ENCODE results near the gene ABCD4. TPM values are rescaled to one million over a fixed set of nuclear protein-coding genes. Genes with fewer than 3 reads are reported as not detected.

The ABCD4 gene
- total and polyA plus RNA-seq, 2 donors from 2014 or later: 61.3 to 66.1 TPM

- no peaks in the 10 kb centered on the region for H3K9me3 ChIP-seq (ENCODE audit: control insufficient read depth in 2 of 3, insufficient read depth in 1 of 3, low read length in 3 of 3)
- FAIRE-seq: no peak
- no peak overlapping the region for H3K9ac ChIP-seq (ENCODE audit: low read length in 3 of 3)
- intact Hi-C loops (cut with DNase I): no loop called here
- peak in 4 of 5 donors; percentile 75 to 88 (median 76) for DNase-seq
- H3K27ac ChIP-seq (ENCODE audit: low read depth in 2 of 2, low read length in 2 of 2): no peak overlapping the region
- no peaks in the 10 kb centered on the region for H3K36me3 ChIP-seq (ENCODE audit: control insufficient read depth in 2 of 3, insufficient read depth in 3 of 3, low read length in 3 of 3)
- no peak overlapping the region for H3K4me3 ChIP-seq (ENCODE audit: low read length in 3 of 3)
- no peaks in the 10 kb centered on the region for H3K27me3 ChIP-seq (ENCODE audit: control insufficient read depth, insufficient read depth, low read length)
- no peaks in the 10 kb centered on the region for H3K4me1 ChIP-seq (ENCODE audit: control insufficient read depth in 2 of 3, insufficient read depth in 2 of 3, low read depth in 1 of 3, low read length in 3 of 3)
- no peak for TF ChIP-seq CTCF (IDR thresholded peaks at IDR 0.05; ENCODE audit: borderline replicate concordance, extremely low read depth, insufficient read depth)
Observed at GRCh38 chr14:74326369-74327152, 23.8 kb upstream of the ABCD4 start.

GRCh38 chr14:74325446-74325845 is 22.7 kb upstream of the ABCD4 start:
- Histone ChIP-seq H3K36me3 (ENCODE audit: control insufficient read depth in 2 of 3, insufficient read depth in 3 of 3, low read length in 3 of 3) (no peaks in the 10 kb centered on the region), H3K27me3 (ENCODE audit: control insufficient read depth, insufficient read depth, low read length) (no peaks in the 10 kb centered on the region), H3K4me3 (ENCODE audit: low read length in 3 of 3) (no peak overlapping the region), H3K9ac (ENCODE audit: low read length in 3 of 3) (no peak overlapping the region), H3K9me3 (ENCODE audit: control insufficient read depth in 2 of 3, insufficient read depth in 1 of 3, low read length in 3 of 3) (no peaks in the 10 kb centered on the region), H3K4me1 (ENCODE audit: control insufficient read depth in 2 of 3, insufficient read depth in 2 of 3, low read depth in 1 of 3, low read length in 3 of 3) (no peaks in the 10 kb centered on the region), H3K27ac (ENCODE audit: low read depth in 2 of 2, low read length in 2 of 2) (no peak overlapping the region)
- TF ChIP-seq CTCF (IDR thresholded peaks at IDR 0.05; ENCODE audit: borderline replicate concordance, extremely low read depth, insufficient read depth): no peak
- DNase-seq (no peak), FAIRE-seq (no peak)
- intact Hi-C loops (cut with DNase I): no loop called here

- intact Hi-C loops (cut with DNase I): no loop called here
- no peak overlapping the region for H3K27ac ChIP-seq (ENCODE audit: low read depth in 2 of 2, low read length in 2 of 2)
- no peaks in the 10 kb centered on the region for H3K9me3 ChIP-seq (ENCODE audit: control insufficient read depth in 2 of 3, insufficient read depth in 1 of 3, low read length in 3 of 3)
- FAIRE-seq (no peak), DNase-seq (peak in 2 of 5 donors; percentile 37 to 70)
- H3K9ac ChIP-seq (ENCODE audit: low read length in 3 of 3): no peak overlapping the region
- no peaks in the 10 kb centered on the region for H3K27me3 ChIP-seq (ENCODE audit: control insufficient read depth, insufficient read depth, low read length)
- peak; percentile 34 for TF ChIP-seq CTCF (IDR thresholded peaks at IDR 0.05; ENCODE audit: borderline replicate concordance, extremely low read depth, insufficient read depth)
- no peak overlapping the region for H3K4me3 ChIP-seq (ENCODE audit: low read length in 3 of 3)
- H3K36me3 ChIP-seq (ENCODE audit: control insufficient read depth in 2 of 3, insufficient read depth in 3 of 3, low read length in 3 of 3): no peaks in the 10 kb centered on the region
- H3K4me1 ChIP-seq (ENCODE audit: control insufficient read depth in 2 of 3, insufficient read depth in 2 of 3, low read depth in 1 of 3, low read length in 3 of 3): no peaks in the 10 kb centered on the region
Observed at GRCh38 chr14:74324931-74325361, 22.2 kb upstream of the ABCD4 start.

Data from kidney (tissue), 14 donors.